Hematopoietic multipotent progenitor cell treated with erythropoietin and hydrocortisone succinate and interleukin-3 and kit ligand, for 4 days (in vitro differentiated cells): ENCODE measurements around the gene GABRR3.
A peak's percentile ranks its signal among the peaks of the same experiment; 100 is the strongest.

Experiments used
- DNase-seq: peaks from one replicate; pipeline ENCODE4 v3.0.0-alpha.2; 2015

The GABRR3 gene

DNA sequence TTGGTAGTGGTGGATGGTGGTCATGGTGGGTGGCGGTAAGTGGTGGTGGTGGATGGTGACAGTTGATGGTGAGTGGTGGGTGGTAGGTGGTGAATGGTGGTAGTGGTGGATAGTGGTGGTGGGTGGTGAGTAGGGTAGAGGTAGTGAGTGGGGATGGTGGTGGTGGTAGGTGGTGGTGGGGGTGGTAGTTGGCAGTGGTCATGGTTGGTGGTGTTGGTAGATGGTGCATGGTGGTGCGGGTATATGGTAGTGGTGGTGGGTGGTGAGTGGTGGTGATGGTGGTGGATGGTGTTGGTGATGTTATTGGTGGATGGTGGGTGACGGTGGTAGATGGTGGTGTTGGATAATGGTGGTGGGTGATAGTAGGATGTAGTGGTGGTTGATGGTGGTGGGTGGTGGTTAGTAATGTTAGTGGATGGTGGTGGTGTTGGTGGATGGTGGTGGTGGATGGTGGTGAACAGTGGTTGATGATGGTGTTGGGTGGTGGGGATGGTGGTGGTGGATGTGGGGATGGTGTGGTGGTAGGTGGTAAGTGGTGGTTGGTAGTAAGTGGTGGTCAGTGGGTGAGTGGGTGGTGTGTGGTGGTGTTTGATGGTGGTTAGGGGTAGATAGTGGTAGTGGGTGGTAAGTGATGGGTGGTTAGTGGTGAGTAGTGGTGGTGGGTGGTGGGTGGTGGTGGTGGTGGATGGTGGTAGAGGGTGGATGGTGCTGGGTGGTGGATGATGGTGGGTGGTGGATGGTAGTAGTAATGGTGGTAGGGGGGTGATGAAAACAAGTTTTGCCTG, 46.1 kb downstream of the GABRR3 start:
- no peak for DNase-seq

DNA sequence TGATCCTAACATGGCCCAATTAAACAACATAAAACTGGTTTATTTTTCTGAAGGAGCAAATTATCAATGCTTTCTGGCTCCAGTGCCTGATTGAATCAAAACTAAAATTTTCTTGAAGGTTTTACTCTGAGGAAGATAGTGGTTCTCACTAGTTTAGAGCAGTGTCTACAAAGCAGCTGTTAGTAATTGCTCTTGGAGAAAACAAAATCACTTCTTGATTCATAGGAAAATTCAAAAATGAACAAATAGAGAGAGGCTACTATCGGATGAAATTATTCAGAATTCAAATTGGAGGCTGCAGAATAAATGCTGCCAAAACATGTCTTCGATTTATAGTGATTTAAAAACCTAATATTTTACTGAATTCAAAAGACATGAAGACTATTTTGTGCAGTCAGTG, 47.8 kb downstream of the GABRR3 start:
- no peak for DNase-seq

DNA sequence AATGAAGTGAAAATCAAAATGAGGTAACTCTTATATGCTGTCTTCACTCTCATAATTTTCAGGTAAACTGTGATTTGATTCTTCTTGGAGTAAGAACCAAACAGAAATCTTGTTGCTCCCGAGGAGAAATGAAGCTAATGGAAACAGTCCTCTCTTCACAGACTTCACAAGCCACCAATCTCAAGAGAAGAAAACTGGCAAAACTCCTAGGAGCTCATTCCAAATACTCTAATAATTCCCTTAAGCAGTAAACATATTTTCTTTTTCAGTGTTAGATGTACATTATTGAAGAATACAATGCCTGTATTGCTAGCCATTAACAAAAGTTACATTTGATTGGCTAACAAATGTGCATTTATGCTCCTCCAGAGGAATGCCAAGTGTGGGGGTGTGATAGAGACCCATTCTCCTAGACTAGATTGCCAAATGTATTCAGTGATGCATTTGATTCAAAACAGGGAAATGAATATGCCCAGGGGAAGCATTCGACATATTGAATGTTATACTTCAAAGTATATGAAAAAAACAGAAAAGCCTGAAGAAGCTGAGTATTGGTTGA, 51.1 kb downstream of the GABRR3 start:
- no peak for DNase-seq

DNA sequence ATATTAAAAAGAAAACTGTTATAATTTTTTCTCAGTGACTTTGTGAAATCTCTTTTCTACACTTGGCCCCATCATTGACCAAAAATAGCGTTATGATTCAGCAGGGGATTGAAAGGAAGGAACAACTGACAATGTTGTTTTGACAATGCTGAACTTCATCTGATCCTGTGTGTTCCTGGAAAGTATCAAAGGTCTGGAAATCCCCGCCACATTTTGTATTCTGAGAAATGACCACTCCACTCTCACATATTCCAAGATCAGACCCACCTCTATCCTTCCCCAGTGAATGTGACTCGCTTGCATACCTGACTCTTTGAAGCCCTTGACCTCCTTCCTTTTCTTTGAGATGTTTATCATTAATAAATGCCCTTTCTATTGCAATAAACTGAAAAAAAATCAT, 53.2 kb downstream of the GABRR3 start:
- DNase-seq: no peak

DNA sequence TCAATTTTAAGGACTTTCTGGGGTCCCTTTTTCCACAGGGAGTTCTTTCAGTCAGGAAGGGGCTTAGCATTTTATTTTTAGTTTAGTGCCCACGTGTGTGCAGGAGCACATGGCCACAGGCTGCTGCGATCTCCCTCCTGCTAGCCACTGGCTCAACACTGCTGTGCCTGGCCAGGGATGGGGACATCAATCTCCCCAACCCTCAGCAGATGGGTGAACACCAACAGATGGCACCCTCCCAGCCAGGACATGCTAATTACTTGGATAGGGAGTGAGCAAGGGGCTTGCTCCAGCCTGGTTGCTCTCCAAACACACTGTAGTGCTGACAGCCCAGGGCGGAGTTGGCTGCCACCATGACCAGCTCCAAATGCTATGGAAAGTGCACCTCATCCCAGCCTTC, 55.5 kb downstream of the GABRR3 start:
- DNase-seq: no peak

DNA sequence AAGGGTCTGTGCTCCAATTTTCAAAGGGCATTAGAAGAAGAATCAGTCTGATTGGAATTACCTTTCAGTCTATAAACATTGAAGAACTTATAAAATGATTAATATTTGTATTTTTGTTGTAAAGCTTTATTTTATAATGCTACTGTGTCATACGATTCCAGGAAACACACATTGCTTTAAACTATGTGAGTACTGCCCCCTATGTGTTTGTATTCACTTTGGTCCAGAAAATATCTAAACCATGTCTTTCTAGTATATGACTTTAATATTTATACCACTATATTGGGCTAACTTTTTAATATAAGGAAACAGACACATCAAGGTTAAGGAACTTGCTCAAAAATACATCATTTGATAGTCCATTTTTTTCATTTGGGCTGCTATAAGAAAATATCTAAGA, 59.6 kb downstream of the GABRR3 start:
- DNase-seq: no peak

DNA sequence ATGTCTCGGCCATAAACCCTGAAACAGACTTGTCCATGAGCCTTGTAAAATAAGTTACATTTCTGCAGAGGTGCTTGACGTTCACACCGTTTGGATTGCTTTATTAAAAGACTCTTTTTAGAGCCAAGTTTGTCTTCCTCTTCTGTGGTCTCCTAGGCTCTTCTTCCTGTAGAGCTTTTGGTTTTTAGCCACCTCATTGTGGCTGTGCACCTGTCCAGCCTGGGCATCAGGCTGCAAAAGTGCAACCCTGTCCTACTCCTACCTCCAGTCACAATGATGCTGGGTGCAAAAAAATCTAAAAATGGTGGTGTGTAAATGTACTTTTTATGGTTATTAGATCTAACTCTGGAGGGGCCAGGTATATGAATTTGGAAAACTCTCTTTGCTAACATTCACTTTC, 60.1 kb downstream of the GABRR3 start:
- DNase-seq: peak; percentile 24

DNA sequence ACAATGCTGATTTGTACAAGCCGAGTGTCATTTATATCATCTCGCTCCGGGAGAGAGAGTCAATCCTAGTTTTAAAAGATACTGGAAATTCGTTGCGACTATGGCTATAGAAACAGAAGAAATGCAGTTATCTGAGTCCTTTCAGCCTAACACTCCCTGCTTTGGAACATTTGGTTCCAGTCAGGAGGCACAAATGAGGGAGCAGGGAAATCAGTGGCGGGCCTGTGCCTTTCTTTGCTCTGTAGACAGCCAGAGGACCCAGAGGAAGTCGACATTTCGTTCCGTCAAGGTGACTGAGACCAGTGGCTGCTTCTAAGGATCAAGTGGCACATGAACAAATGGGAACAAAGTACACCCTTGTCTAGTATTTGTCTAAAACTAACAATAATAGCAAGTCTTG, 62.1 kb downstream of the GABRR3 start:
- DNase-seq: no peak

DNA sequence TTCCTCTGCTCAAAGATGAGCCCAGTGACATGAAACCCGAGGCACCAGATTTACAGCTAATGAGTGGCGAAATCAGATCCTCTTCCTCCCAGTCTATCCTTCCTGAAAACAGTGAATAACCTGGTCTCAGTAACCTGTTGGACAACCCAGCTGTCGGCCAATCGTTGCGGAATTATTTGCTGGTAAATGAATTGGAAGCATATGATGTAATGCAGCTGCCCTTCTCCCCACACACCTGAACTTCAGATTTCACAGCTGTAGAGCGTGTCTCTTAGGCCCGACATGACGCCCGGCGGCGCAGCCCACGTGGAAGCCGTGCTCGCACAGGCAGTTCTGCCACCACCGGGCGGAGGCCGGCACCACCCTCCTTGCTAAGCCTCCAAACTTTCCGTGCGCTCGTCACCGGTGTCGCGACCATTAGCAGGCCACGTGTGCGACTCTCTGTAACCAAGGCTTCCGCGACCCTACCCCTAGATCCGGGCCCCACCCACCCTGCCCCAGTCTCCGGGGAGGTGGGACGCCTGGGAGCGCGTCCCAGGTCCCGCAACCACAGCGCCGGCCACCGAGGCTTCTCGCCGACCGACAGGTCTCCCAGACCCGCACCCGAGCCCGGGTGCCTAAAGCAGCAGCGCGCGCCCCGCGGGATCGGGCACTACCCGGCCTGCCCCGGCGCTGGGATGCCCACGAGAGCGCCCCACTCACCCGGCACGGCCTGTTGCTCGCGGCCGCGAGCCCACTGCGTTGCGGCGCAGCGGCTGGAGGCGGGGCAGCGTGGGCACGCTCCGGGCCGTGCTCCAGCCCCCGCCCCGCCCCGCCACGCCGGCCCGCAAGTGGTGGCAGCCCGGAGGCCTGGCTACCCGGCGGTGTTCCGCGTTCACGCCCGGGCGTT, 63.2 kb downstream of the GABRR3 start, which contains the start of gene RIOX2:
TSS of gene RIOX2 (minus strand) at position 753 of the 889 bp plus-strand sequence. CDS start 4,838 bp downstream, outside the sequence.
- peak; percentile 89 for DNase-seq

DNA sequence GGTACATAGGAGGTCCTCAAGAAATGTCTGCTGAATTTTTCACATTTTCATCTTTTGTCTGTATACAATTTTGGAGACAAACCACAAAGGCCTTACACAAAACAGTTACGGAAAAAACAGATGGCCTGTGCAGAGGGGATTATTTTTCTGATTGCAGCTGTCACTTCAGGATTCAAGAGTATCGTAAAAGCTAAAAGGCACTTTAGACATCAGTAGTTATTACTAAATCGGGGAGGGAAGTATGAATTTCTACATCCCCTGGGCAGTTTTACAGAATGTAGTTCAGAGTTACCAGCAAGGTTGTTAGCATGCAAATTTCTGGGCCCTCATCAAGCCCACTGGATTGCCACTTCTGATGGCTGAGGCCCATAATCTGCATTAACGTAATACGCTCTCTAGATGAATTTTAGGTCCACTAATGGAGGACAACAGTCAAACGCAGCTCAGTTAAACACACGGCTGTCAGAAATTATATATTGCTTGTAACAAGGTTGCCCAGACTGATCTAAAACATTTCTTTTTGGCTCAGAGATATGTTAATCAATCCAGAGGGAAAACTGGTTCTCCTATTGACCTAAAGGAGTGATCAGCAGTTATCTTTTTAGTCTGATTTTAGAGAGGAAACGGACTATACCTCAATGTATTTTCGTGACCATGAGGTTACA, 64.0 kb downstream of the GABRR3 start:
- no peak for DNase-seq

DNA sequence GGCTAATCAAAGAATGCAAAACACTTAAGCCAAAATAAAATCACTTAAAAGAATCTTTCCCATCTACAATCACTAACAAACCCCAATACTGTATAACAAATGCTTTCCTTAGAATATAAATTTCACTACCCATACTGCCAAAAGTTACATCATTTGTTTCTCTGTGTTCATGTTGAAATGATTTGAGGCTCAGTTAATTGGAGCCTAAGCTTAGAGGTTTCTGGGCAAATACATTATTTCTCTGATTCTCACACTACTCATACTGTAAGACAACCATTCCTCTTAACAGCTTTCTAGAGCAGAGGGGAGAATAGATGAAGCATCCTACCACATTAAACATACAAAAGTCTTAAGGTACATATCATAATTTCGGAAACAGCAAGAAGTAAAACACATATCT, 65.0 kb downstream of the GABRR3 start:
- no peak for DNase-seq

DNA sequence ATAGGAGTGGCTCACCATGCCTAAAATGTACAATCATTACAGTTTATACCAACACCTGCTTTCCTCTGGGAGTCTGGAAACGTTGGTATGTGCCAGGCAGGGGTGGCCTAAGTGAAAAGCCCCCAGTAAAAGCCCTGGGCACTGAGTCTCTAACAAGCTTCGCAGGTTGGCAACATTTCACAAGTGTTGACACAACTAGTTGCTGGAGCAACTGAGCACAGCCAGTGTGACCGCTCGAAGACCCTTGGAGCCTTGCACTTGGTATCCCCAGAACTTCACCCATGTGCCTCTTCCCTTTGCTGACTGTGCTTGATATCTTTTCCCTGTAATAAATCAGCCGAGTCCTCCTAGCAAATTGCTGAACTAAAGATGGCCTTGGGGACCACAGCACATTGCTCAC, 65.6 kb downstream of the GABRR3 start:
- DNase-seq: no peak

DNA sequence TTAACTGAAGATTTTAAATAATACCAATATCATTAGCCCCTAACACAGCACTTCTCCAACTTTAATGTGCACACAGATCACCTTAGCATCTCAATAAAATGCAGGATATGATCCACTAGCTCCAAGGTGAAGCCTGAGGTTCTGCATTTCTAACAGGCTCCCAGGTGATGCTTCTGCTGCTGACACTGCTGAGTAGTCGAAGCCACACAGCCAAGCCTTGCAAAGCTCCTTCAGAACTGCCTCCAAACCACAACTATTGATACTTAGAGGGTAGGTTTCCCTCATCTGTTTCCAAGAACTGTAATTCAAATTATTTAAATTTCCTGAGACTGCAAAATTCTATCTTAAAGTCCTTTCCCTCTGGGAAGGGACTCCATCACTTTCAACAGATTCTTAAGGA, 66.7 kb downstream of the GABRR3 start:
- no peak for DNase-seq

DNA sequence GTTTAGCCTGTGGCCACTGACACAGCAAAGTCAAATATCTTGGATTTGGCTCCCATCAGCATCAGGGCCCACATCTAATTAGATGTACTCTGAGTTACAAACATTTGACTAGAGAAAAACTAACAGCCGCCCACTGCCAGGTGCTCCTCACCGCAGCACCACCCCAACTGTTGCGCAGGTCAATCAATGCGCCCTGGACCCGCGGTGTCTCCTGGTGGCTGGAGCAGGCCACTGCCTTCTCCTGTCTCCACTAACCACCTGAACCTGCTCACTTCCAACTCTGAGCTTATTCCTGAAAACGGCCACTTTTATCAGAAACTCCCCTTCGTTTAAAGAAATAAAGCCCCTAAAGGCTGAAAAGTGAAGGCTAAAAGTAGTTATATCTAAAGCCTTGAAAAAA, 67.1 kb downstream of the GABRR3 start:
- DNase-seq: no peak

DNA sequence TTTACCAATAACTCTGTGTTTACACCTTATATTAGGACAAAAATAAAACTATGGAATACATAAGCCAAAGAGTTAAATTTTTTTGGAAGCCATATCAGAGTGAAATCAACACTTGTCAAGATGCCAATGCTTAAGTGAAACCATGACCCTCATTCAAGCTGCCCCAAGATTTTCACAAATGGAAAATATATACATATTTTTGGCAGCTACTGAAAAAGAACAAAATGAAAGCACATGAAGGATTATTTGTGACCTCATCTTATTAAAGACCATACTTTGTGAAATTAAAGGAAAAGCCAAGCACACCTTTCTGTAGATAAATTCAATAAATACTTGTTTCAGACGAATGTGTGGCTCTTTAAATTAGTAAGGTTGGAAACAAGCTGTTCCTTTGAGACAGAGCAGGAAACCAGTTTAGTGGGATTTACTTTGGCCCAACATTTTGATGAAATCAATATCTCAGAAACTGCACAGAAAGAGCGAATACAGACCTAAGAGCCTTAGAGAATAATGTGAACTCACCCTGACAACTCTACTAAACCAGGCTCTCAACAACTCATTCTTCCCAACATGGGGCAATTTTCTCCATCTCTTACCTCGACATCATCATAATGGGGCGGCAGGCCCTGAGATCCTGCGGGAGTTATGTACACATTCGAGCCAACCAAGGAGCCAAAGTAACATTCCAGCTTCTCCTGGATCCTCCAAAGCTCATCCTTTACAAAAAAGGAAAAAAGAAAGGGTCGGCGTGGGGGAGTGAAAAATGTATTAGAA, 73.9 kb downstream of the GABRR3 start:
- DNase-seq: no peak

DNA sequence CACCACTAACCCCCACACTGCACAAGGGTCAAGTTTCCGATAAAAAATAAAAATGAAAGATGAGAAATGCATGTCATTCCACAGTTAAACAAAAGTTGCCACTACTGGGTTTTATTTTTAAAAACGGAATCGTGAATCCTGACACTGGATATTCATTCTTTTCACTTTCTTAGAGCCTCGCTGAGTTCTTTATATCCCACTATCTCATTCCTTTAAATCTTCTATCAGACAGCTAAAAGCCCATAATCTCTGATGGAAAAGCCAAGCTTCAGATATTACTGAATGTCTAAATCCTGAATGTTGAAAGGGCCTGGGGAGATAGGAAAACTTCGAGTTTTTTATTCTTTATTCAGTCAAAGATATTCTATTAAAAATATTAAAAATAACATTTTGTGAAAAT, 74.6 kb downstream of the GABRR3 start:
- DNase-seq: no peak

DNA sequence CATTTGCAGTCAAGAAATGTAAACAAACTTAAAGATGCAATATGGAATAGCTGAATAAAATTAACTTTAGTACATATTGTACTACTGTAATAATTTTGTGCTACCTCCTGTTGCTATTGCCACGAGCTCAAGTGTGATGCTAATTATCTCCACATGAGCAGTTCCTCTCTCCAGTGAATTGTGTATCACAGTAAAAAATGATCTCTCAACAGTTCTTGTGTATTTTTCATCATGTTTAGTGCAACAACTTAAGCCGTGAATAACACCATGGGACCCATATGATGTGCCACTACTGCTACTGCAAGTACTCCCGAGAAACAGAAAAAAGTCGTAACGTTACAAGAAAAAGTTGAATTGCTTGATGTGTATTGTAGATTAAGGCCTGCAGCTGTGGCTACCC, 75.2 kb downstream of the GABRR3 start:
- no peak for DNase-seq

DNA sequence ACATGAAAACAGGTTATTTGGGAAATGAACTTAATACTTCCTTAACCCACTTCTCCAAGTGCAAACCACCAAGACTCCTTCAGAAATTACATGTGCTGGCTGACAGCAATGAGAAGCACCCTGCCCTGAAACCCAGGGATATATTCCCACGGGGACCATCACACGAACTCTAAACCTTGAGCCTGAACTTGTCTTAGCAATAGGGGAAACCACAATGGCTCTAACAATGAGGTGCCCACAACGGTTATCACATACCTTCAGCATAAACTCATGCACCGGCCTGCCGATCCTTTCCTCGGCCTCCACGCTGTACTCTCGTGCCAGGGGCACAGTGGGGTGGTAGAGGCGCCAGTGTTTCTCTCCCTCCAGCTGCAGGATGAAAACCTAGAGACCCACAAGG, 76.3 kb downstream of the GABRR3 start:
- no peak for DNase-seq

DNA sequence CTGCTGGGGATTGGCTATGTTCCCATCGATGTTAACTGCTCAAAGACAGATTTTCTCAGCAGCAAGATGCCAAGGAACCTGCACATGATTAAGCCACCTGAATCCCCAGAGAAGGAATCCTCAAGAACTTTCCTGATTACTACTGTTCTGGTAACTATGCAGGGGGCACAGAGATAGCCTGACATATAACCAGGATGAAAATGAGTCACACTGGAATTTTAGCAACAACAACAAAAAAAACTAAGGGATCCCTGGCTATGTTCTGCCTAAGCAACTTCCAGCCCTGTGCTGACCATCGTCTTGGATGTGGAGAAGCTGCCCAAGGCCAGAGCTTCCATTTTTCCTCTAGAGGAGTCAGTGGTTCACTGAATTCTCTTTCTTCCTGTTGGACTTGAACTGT, 76.7 kb downstream of the GABRR3 start:
- no peak for DNase-seq

DNA sequence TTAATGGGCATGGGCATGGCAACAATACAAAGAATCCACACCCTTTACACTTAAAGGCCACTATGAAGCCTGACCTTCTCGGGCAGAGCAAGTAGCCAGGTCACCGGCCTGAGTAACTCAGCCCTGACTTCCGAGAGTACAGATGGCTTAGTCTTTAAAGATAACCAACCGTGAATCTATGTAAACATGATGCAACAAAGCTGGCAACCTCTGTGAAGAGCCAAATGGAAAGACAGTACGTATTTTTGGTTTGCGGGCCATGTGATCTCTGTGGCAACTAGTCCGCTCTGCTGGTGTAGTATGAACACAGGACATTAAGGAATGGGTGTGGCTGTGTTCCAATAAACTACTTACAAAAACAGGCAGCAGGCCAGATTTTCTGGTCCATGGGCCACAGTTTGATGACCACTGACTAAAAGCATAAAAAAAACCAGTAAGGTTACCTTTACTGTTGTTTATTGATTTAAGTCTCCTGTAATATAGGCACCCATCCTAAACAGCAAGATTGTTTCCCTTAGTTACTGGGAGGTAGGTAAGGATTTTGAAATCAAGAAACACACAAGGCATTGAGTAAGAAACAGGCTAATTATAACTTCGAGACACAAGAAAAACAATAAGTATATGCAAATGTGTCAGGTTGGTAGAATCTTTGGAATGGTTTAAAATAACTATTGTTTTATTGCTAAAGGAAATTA, 77.4 kb downstream of the GABRR3 start:
- DNase-seq: no peak

DNA sequence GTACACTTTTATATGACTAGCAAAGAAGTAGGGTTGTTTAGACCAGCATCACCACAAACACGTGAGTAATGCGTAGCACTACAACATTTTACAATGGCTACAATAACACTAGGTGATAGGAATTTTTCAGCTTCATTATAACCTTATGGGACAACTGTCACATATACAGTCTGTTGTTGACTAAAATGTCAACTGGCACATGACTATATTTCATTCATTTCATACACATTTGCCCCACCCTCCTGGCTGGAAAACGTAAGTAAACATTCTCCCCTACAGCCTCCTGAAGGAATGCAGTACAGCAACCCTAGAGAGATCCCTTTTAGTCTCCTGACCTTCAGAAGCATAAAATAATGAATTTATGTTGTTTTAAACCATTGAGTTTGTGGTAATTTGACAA, 79.1 kb downstream of the GABRR3 start:
- no peak for DNase-seq
